D721Med (cell line): ENCODE data around the gene MSANTD2.

ENCODE experiments used
- DNase-seq: peaks from one replicate; pipeline ENCODE4 v3.0.0; 2011; ENCODE audit warnings: low spot score; ENCODE audit not compliant: insufficient read length
- FAIRE-seq: peaks from 2 replicates; lab custom pipeline; 2011; peaks lifted over from hg19 to GRCh38; lab: Jason Lieb, UNC
- CTCF ChIP-seq: IDR thresholded peaks from 2 replicates; pipeline ENCODE4 v1.5.1; 2012; ENCODE audit warnings: mild to moderate bottlenecking, control low read depth; ENCODE audit not compliant: insufficient read depth; ENCODE audit errors: missing control alignments

Gene MSANTD2

GRCh38 chr11:124736736-124737135, 63.5 kb downstream of the MSANTD2 start:
- DNase-seq (no peak), FAIRE-seq (no peak)
- TF ChIP-seq CTCF: no peak

GRCh38 chr11:124732230-124732629, 68.0 kb downstream of the MSANTD2 start:
- DNase-seq (no peak), FAIRE-seq (no peak)
- no peak for TF ChIP-seq CTCF

- no peak for DNase-seq
- no peak for FAIRE-seq
- TF ChIP-seq CTCF: no peak
Measured at GRCh38 chr11:124729571-124729970, 70.6 kb downstream of the MSANTD2 start.

GRCh38 chr11:124728134-124728533, 72.1 kb downstream of the MSANTD2 start:
- no peak for TF ChIP-seq CTCF
- DNase-seq (no peak), FAIRE-seq (no peak)

GRCh38 chr11:124727474-124727873, 72.7 kb downstream of the MSANTD2 start:
- no peak for TF ChIP-seq CTCF
- FAIRE-seq (no peak), DNase-seq (no peak)

- DNase-seq (no peak), FAIRE-seq (no peak)
- TF ChIP-seq CTCF: no peak
Measured at GRCh38 chr11:124725719-124726105, 74.5 kb downstream of the MSANTD2 start.

GRCh38 chr11:124724979-124725718, 75.1 kb downstream of the MSANTD2 start:
- DNase-seq (no peak), FAIRE-seq (no peak)
- no peak for TF ChIP-seq CTCF
